HCT116 (cell line): ENCODE data around the gene SLC9A9. TPM values are rescaled to one million over a fixed set of nuclear protein-coding genes. Genes with fewer than 3 reads are reported as not detected.

Experiments used
- ATAC-seq: fragments of 200-7000 bp; cut with Tn5 transposase; 2 replicates; pipeline ENCODE4 v1.9.1; 2020; ENCODE audit warnings: mild to moderate bottlenecking, moderate library complexity
- BruUV-seq: library from RNA; stranded (reverse); fragments of 400-500 nt; replicated peaks from 2 replicates; lab custom pipeline; 2021; lab: Mats Ljungman, UMichigan
- CTCF ChIA-PET: fragments of 300-600 bp; sonication (Branson Sonifier 250); formaldehyde crosslinking; loops from one replicate; lab custom pipeline; 2021; ENCODE audit warnings: antibody characterized with exemption; lab: Charles Lee
- POLR2A ChIA-PET: fragments of 300-600, 350-600 bp; sonication (Branson Sonifier 250); formaldehyde crosslinking; loops from one replicate; lab custom pipeline; 2021; ENCODE audit warnings: antibody characterized with exemption; lab: Charles Lee
- RAD21 ChIA-PET, 2 experiments: fragments of 300-600 bp; sonication (Branson Sonifier 250); formaldehyde crosslinking; loops; one replicate each; lab custom pipeline; 2023; ENCODE audit warnings: low total read pairs in 2 of 2; ENCODE audit not compliant: uncharacterized antibody in 2 of 2, unreplicated experiment in 2 of 2, low non-redundant PET in 1 of 2; lab: Charles Lee
- DNase-seq: peaks from one replicate; pipeline ENCODE4 v3.0.0-alpha.2; 2010; ENCODE audit warnings: low read depth, low spot score
- H2AFZ ChIP-seq: fragments of 200-600 bp; shearing (Covaris generic), sonication (generic); 2 replicates; pipeline ENCODE4 v1.6.1; 2017; ENCODE audit warnings: low read depth, mixed run types, mixed read lengths, antibody characterized with exemption, low read length; ENCODE audit not compliant: poor library complexity, severe bottlenecking
- H3K27ac ChIP-seq: 2 replicates; pipeline ENCODE4 v1.5.1; 2012; ENCODE audit warnings: low read depth, low read length
- H3K27me3 ChIP-seq: fragments of 200-600 bp; sonication (generic); 2 replicates; pipeline ENCODE4 v1.6.1; 2016; ENCODE audit warnings: mixed run types, low read length, mixed read lengths; ENCODE audit not compliant: insufficient read depth
- H3K36me3 ChIP-seq, 2 experiments: fragments of 200-500 bp in 1 of 2; fragments of 200-600 bp in 1 of 2; sonication (Bioruptor generic) in 1 of 2; sonication (generic) in 1 of 2; 2 replicates each; pipeline versions ENCODE4 v1.5.1 to v1.6.1; 2014 to 2016; ENCODE audit warnings: low read length in 2 of 2, inconsistent platforms in 1 of 2, mixed read lengths in 1 of 2, mixed run types in 1 of 2; ENCODE audit not compliant: insufficient read depth in 2 of 2, control insufficient read depth in 1 of 2
- H3K4me1 ChIP-seq, 2 experiments: fragments of 200-600 bp in 1 of 2; sonication (generic) in 1 of 2; 2 replicates each; pipeline versions ENCODE4 v1.5.1 to v1.6.1; 2012 to 2017; ENCODE audit warnings: low read length in 2 of 2, inconsistent platforms in 1 of 2, mild to moderate bottlenecking in 1 of 2, mixed read lengths in 1 of 2, mixed run types in 1 of 2, moderate library complexity in 1 of 2; ENCODE audit not compliant: insufficient read depth in 2 of 2, control insufficient read depth in 1 of 2
- H3K4me2 ChIP-seq: fragments of 200-600 bp; sonication (generic); 2 replicates; pipeline ENCODE4 v1.6.1; 2017; ENCODE audit warnings: mixed run types, low read length, mixed read lengths
- H3K4me3 ChIP-seq, 2 experiments: fragments of 200-600 bp in 1 of 2; sonication (generic) in 1 of 2; replicated peaks in 1 of 2; 2 replicates each; pipeline ENCODE4 v1.5.1; 2011 to 2016; ENCODE audit warnings: low read length in 2 of 2, control low read depth in 1 of 2, low read depth in 1 of 2, mild to moderate bottlenecking in 1 of 2, mixed read lengths in 1 of 2, mixed run types in 1 of 2
- H3K79me2 ChIP-seq: fragments of 200-600 bp; sonication (generic); 2 replicates; pipeline ENCODE4 v1.6.1; 2017; ENCODE audit warnings: mild to moderate bottlenecking, mixed run types, low read length, moderate library complexity, mixed read lengths; ENCODE audit not compliant: insufficient read depth
- H3K9ac ChIP-seq: fragments of 200-600 bp; sonication (generic); 2 replicates; pipeline ENCODE4 v1.6.1; 2016; ENCODE audit warnings: low read length, mixed read lengths
- H3K9me2 ChIP-seq: fragments of 200-600 bp; sonication (generic), shearing (Covaris generic); 2 replicates; pipeline ENCODE4 v1.6.1; 2017; ENCODE audit warnings: mixed run types, mild to moderate bottlenecking, moderate library complexity; ENCODE audit not compliant: insufficient read depth
- H3K9me3 ChIP-seq, 2 experiments: fragments of 200-500 bp in 1 of 2; fragments of 200-600 bp in 1 of 2; sonication (Bioruptor generic) in 1 of 2; sonication (generic) in 1 of 2; 2 replicates each; pipeline ENCODE4 v1.6.1; 2014 to 2017; ENCODE audit warnings: low read length in 2 of 2, mixed read lengths in 2 of 2, inconsistent platforms in 1 of 2, low read depth in 1 of 2, mild to moderate bottlenecking in 1 of 2, mixed run types in 1 of 2, moderate library complexity in 1 of 2; ENCODE audit not compliant: control insufficient read depth in 1 of 2, insufficient read depth in 1 of 2
- H4K20me1 ChIP-seq: fragments of 200-600 bp; sonication (generic), shearing (Covaris generic); 2 replicates; pipeline ENCODE4 v1.6.1; 2017; ENCODE audit warnings: mixed run types, mild to moderate bottlenecking, moderate library complexity; ENCODE audit not compliant: insufficient read depth
- CBX3 ChIP-seq: IDR thresholded peaks from 2 replicates; pipeline ENCODE4 v1.6.1; 2012; ENCODE audit warnings: low read depth
- CEBPB ChIP-seq: IDR thresholded peaks from 2 replicates; pipeline ENCODE4 v1.6.1; 2012; ENCODE audit warnings: low read depth
- EGR1 ChIP-seq: IDR thresholded peaks from 2 replicates; pipeline ENCODE4 v1.6.1; 2012; ENCODE audit warnings: low read depth
- EZH2 ChIP-seq: fragments of 200-600 bp; sonication (generic); IDR thresholded peaks from 2 replicates; pipeline ENCODE4 v1.6.1; 2017; ENCODE audit warnings: antibody characterized with exemption, mixed run types
- EZH2phosphoT487 ChIP-seq: fragments of 200-600 bp; IDR thresholded peaks from 2 replicates; pipeline ENCODE4 v1.6.1; 2018; ENCODE audit warnings: antibody characterized with exemption, borderline replicate concordance
- JUND ChIP-seq: IDR thresholded peaks from 2 replicates; pipeline ENCODE4 v1.6.1; 2012
- POLR2A ChIP-seq: IDR thresholded peaks from 2 replicates; pipeline ENCODE4 v1.7.0; 2011; ENCODE audit warnings: borderline replicate concordance; ENCODE audit not compliant: insufficient read depth, insufficient read length; ENCODE audit errors: extremely low read depth
- RAD21 ChIP-seq: IDR thresholded peaks from 2 replicates; pipeline ENCODE4 v1.6.1; 2012; ENCODE audit warnings: low read depth, mild to moderate bottlenecking
- SRF ChIP-seq: IDR thresholded peaks from 2 replicates; pipeline ENCODE4 v1.6.1; 2012; ENCODE audit warnings: low read depth
- TCF7L2 ChIP-seq: IDR thresholded peaks from 2 replicates; pipeline ENCODE4 v1.7.0; 2011; ENCODE audit warnings: borderline replicate concordance, inconsistent platforms; ENCODE audit not compliant: insufficient read depth, insufficient read length; ENCODE audit errors: extremely low read depth
- ZNF274 ChIP-seq: fragments of 200-500 bp; sonication (Bioruptor generic); IDR thresholded peaks from 2 replicates; pipeline ENCODE4 v1.6.1; 2014; ENCODE audit warnings: mild to moderate bottlenecking, low read depth, low read length, inconsistent platforms
- intact Hi-C: fragments of 100-400 bp; cut with micrococcal nuclease; formaldehyde crosslinking; loops from 2 replicates; pipeline ENCODE4 v1.10.0; 2022
- total RNA-seq: library from RNA; stranded (reverse); gene quantifications from one replicate; pipeline ENCODE4 v1.2.1, GENCODE V29; 2021; ENCODE audit not compliant: unreplicated experiment
- TF ChIP-seq, protein P1 (sequence below): IDR thresholded peaks from 2 replicates; pipeline ENCODE4 v1.6.1; 2012
- TF ChIP-seq, protein P2 (sequence below): IDR thresholded peaks from 2 replicates; pipeline ENCODE4 v1.6.1; 2012
- TF ChIP-seq, protein P3 (sequence below): IDR thresholded peaks from 2 replicates; pipeline ENCODE4 v1.6.1; 2012; ENCODE audit warnings: low read depth

The SLC9A9 gene
- total RNA-seq, 1 experiment from 2014 or later: 0.20 TPM

DNA sequence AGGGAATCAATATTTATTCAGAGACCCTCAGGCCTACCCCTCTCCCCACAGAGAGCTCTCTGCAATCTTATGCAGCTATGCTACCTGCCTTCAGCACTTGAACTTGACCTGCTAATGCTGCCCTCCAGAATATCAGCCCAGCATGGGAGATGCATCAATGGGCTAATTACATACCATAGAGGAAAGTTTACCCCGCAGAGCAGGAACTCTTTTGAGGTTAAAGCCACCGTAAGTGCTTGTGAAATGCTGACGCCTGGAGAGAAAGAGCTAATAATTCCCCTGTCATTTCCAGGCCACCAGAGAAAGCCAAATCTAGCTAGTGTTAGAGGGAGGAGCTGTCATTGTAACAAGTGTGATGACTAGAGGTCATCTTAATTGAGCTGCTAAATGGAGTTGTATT is 601.2 kb downstream of the SLC9A9 start:
- H3K4me3 ChIP-seq: no peak overlapping the region

DNA sequence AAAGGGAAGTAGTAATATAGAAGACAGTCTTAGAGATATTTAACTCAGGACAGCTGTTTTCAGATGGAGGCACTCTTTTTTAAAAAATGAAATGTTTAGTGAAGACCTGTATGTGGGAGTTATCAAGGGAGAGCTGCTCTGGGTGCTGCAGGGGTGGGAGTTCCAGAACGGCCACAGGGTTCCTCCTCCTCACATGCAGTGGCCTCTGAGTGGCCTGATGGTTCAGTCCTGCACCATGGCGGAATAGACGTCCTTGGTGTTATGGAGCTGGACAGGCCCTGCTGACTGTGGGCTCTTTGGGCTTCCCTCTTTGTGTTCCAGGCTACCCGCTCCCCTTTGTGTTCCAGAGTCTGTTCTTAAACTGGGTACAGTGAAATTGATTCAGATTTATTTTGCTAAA is 602.6 kb downstream of the SLC9A9 start:
- H4K20me1 ChIP-seq: no peaks in the 10 kb centered on the region
- H2AFZ ChIP-seq: no peak overlapping the region
- ATAC-seq (no peak), DNase-seq (no peak)
- no TSS peak for BruUV-seq
- CTCF ChIA-PET: no interaction called here
- POLR2A ChIA-PET: no interaction called here
- TF ChIP-seq POLR2A: no peak
- no peak for TF ChIP-seq EGR1
- no peak for TF ChIP-seq EZH2
- TF ChIP-seq SRF: no peak
- TF ChIP-seq, protein P1, sequence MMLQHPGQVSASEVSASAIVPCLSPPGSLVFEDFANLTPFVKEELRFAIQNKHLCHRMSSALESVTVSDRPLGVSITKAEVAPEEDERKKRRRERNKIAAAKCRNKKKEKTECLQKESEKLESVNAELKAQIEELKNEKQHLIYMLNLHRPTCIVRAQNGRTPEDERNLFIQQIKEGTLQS: no peak
- no peak for TF ChIP-seq CEBPB
- TF ChIP-seq ZNF274: no peak
- no peak for TF ChIP-seq RAD21
- no peak for TF ChIP-seq CBX3
- TF ChIP-seq JUND: no peak
- TF ChIP-seq, protein P2, sequence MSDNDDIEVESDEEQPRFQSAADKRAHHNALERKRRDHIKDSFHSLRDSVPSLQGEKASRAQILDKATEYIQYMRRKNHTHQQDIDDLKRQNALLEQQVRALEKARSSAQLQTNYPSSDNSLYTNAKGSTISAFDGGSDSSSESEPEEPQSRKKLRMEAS: no peak
- TF ChIP-seq, protein P3, sequence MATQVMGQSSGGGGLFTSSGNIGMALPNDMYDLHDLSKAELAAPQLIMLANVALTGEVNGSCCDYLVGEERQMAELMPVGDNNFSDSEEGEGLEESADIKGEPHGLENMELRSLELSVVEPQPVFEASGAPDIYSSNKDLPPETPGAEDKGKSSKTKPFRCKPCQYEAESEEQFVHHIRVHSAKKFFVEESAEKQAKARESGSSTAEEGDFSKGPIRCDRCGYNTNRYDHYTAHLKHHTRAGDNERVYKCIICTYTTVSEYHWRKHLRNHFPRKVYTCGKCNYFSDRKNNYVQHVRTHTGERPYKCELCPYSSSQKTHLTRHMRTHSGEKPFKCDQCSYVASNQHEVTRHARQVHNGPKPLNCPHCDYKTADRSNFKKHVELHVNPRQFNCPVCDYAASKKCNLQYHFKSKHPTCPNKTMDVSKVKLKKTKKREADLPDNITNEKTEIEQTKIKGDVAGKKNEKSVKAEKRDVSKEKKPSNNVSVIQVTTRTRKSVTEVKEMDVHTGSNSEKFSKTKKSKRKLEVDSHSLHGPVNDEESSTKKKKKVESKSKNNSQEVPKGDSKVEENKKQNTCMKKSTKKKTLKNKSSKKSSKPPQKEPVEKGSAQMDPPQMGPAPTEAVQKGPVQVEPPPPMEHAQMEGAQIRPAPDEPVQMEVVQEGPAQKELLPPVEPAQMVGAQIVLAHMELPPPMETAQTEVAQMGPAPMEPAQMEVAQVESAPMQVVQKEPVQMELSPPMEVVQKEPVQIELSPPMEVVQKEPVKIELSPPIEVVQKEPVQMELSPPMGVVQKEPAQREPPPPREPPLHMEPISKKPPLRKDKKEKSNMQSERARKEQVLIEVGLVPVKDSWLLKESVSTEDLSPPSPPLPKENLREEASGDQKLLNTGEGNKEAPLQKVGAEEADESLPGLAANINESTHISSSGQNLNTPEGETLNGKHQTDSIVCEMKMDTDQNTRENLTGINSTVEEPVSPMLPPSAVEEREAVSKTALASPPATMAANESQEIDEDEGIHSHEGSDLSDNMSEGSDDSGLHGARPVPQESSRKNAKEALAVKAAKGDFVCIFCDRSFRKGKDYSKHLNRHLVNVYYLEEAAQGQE: no peak
- H3K9me2 ChIP-seq: no peaks in the 10 kb centered on the region
- no peak overlapping the region for H3K9ac ChIP-seq
- H3K4me2 ChIP-seq: no peak overlapping the region
- H3K9me3 ChIP-seq: no peaks in the 10 kb centered on the region
- H3K79me2 ChIP-seq: no peaks in the 10 kb centered on the region
- RAD21 ChIA-PET: no interaction called here
- no peaks in the 10 kb centered on the region for H3K27me3 ChIP-seq
- intact Hi-C loops: no loop called here
- H3K4me1 ChIP-seq: no peaks in the 10 kb centered on the region
- no peak overlapping the region for H3K27ac ChIP-seq
- H3K4me3 ChIP-seq: no peak overlapping the region
- no peaks in the 10 kb centered on the region for H3K36me3 ChIP-seq

More for the DNA sequence above, 601.2 kb downstream of the SLC9A9 start:
- no peak overlapping the region for H3K9ac ChIP-seq
- DNase-seq (no peak), ATAC-seq (no peak)
- intact Hi-C loops: no loop called here
- no peak for TF ChIP-seq TCF7L2
- TF ChIP-seq, protein P2: no peak
- TF ChIP-seq EZH2phosphoT487: no peak
- TF ChIP-seq ZNF274: no peak
- TF ChIP-seq, protein P1: no peak
- no peaks in the 10 kb centered on the region for H3K9me3 ChIP-seq
- no peaks in the 10 kb centered on the region for H4K20me1 ChIP-seq
- no peaks in the 10 kb centered on the region for H3K9me2 ChIP-seq
- H3K4me2 ChIP-seq: no peak overlapping the region
- H3K36me3 ChIP-seq: no peaks in the 10 kb centered on the region
- ChIA-PET RAD21 (no interaction called here), CTCF (no interaction called here), POLR2A (no interaction called here)
- H3K79me2 ChIP-seq: no peaks in the 10 kb centered on the region
- no peak overlapping the region for H3K27ac ChIP-seq
- H2AFZ ChIP-seq: no peak overlapping the region
- no peaks in the 10 kb centered on the region for H3K4me1 ChIP-seq
- BruUV-seq: no TSS peak
- no peaks in the 10 kb centered on the region for H3K27me3 ChIP-seq
